Stimulated activated CD8-positive, alpha-beta memory T cell treated with anti-CD3 and anti-CD28 coated beads, Interleukin-7, amount 100 ng/mL, for 1 hour (primary cell): ENCODE data around the gene LSS.

Experiments used
- DNase-seq, 2 donors: peaks; one replicate each; pipeline ENCODE4 v3.0.0-alpha.2; 2020; ENCODE audit warnings: low read depth in 2 of 2

The LSS gene

DNA sequence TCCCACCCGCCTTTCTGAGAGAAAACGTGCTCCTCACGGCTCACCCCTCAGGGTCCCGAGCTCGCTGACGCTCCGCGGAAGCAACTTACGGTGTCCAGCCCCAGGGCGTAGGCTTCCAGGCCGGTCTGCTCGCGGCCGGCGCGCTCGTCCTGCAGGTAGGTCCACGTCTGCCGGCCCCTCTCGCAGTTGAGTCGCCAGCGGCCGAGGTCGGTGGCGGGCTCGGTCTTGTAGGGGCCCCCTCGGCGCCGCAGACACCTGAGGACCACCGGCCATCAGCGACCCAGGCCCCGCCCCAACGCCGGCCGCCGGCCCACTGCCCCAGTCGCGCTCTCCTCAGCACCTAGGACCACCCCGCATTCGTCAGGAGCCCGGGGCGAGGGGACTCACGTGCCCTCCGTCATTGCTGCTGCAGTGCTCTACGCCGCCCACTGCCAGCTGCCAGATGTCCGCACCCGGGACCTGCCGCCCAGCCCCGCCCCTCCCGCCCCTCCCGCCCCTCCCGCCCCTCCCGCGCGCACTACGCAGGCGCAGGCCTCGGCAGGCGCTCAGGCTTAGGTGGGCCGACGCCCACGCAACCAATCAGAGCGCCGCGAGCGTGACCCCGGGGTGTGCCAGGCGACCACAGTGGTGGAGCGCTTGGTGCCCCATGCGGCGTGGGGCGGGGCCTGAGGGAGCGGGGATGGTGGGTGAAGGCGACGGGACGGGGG, at the start of gene LSS:
TSS of gene LSS (minus strand) at position 430 of the 707 bp plus-strand sequence. CDS start at position 401, 29 bp downstream.
- peak; percentile 94 to 95 for DNase-seq

DNA sequence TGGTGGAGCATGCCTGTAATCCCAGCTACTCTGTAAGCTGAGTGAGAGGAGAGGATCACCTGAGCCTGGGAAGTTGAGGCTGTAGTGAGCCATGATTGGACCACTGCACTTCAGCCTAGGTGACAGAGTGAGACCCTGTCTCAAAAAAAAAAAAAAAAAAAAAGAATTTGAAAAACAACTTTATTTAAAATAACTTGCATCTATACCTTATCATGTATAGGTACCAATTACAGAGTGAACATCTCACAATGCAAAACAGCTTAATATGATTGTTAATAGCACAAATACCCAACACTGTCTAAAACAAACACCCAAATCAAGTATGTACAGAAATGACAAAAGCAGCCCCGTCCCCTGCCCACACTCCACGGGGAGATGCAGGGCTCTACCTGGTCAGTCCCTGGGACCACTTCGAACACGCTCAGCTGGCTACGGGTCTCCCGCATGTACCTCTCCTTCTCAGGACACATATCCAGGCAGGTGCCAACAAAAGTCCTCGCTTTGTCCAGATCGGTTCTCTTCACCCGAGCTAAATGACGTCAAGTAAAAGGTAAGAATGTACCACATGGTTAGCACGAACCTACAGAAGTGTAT, 46.3 kb upstream of the LSS start:
- no peak for DNase-seq

DNA sequence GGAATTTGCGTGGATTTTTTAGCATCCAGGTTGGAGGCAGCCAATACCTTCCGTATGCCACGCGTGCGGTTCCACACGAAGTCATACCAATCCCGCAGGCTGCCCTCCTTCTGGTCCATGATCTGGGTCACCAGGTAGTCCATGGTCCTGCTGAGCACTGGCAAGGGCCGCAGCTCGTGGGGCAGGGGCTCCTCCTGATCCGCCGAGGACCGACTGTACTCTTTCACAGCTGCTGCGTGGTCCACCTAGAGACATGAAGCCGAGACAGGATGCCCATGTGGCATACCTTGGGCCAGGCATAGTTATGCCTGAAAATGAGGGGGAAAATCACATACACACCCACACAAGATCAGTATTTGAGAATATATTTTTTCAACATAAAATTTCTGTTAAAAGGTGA, 44.8 kb upstream of the LSS start:
- DNase-seq: no peak

DNA sequence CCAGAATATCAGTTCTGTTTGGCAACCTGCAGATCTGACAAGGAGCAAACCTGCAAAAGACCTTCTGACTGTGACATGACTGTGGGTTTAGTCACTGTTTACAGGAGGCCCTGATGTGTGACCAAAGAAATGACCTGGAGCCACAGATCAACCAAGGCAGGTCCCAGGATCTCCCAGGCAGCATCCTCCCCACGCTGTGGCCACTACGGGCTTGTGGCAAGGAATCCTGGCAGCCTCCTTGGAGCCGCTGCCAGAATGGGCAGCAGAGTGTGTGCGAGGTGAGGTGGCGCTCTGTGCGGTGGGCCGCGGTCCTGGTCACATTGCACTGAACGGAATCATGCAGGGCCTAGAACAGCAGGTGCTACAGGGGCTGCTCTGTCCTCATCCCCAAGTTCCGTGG, 40.9 kb upstream of the LSS start:
- no peak for DNase-seq

DNA sequence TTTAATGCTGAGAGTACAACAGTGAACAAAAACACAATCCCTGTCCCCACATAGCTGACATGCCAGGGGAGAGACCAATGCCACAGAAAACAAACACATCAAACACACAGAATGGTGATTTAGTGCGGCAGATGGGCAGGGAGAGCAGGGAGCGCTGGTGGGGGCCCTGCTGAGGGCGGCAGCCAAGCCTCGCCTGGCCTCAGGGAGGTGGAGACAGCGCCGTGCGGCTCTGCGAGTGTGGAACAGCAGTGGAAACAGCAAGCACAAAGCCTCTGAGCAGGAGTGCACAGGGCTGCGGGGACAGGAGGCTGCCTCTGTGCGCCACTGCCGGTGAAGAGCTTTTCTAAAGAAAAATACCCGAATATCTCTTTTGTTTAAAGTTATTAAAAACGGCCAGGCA, 39.8 kb upstream of the LSS start:
- no peak for DNase-seq

DNA sequence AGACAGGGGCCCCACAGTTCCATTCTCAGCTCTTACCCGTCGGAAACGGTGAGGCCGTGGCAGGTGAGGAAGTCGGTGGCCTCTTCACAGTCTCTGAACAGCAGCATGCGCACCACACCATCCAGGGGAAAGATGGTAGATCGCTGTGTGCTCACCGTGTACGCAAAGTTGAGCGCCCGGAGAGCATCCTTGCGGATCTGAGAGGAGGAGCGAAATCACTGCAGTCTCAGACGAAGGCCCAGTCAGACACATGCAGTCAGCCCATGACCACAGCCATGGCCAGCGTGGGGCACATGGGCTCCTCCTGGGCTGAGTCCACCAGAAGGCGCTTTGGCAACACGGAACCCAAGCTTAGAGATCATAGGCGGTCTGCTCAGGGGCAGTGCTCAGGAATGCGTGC, 38.4 kb upstream of the LSS start:
- DNase-seq: no peak

DNA sequence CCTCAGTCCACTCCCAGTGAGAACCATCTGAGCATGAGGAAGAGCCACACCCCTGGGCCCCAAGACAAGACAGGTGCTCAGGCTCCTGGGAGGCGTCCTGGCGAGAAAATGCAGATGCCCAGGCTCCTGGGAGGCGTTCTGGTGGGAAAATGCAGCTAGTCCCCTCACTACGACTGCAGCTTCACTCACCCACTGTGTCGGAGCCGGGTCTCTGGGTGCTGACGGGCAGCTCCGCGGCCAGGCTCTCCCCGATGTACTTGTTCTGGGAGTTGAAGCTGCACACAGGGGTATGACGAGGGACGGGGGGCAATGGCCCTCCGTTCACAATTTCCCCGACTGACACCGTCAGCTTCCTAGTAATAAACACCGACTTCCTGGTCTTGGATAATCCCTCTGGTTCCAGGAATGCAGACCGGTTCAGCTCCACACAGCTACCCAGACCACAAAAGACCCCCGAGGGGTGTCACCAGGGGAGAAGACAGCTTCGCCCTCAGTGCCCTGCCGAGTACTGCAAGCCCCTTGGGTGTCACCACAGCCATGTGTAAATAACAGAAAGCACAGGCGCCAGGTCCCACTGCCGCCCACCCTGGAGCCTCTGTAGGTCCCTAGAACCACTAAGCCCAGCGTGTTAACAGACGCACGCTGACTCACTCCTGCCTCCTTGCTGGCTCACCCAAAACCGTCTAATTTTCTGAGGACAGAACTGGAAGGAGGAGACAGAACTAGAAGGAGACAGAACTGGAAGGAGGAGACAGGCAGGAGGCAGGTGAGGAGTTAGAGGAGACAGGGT, 37.4 kb upstream of the LSS start:
- no peak for DNase-seq

DNA sequence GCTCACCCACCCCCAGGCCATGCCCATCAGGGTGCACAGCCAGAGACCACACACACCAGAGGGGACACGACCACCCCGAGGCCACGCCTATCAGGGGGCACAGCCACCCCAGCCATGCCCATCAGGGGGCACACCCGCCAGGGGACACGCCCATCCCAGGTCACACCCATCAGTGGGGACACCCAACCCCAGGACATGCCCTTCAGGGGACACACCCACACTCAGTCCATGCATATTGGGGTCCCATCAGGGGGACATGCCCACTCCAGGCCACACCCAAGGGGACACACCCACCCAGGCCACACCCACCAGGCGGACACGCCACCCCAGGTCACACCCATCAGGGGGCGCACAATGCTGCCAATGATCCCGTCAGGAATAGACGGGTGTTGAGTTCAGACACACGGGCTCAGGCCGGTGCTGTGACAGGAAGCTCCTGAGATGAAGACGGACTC, 36.1 kb upstream of the LSS start:
- no peak for DNase-seq

DNA sequence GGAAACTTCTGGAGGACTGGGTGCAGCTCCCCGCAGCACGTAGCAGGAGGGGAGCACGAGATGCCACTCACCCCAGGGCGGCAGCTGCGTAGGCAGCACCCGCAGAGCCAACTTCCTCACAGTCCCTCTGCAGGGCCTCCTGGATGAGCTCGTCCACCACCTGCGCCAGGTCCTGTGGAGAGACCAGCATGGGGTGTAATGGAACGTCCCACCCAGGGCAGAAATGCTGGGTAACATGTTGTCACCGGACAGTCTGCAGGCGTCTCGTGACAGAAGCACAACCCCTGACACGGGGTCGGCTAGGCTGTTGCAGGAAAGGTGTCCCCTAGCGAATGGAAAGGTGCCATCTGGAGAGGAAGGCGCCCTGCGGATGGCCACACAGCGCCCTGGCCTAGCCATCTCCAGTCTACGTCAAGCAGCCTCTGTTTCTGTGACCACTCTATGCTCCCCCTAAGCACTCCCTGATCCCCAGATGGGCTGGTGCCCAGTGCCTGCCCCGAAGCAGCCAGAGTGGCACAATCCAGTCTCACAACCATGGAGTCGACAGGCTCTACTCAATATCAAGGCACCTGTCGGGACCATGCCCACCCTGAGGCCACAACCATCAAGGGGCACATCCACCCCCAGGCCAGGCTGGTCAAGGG, 35.6 kb upstream of the LSS start:
- no peak for DNase-seq

DNA sequence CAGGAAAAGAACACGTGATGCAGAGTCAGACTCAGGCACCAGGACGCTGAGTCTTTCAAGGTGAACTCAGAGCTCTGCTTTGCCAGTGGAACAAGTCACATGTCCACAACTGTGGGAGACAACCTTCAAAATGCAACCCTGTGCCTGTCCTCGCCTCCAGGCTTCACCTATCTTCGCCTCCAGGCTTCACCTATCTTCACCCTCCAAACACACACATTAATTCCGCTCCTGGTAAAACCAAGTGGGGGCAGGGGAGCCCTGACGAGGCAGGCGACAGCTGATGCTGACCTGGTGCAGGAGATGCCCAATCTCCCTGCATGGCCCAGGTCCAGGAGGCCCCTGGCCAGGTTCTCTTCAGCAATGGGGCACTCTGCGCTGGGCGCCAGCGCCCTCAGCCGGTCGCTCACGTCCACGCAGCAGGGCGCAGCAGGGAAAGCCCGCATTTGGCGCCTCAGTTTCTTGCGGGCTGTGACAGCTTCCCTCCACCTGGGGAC, 28.0 kb upstream of the LSS start:
- DNase-seq: no peak

DNA sequence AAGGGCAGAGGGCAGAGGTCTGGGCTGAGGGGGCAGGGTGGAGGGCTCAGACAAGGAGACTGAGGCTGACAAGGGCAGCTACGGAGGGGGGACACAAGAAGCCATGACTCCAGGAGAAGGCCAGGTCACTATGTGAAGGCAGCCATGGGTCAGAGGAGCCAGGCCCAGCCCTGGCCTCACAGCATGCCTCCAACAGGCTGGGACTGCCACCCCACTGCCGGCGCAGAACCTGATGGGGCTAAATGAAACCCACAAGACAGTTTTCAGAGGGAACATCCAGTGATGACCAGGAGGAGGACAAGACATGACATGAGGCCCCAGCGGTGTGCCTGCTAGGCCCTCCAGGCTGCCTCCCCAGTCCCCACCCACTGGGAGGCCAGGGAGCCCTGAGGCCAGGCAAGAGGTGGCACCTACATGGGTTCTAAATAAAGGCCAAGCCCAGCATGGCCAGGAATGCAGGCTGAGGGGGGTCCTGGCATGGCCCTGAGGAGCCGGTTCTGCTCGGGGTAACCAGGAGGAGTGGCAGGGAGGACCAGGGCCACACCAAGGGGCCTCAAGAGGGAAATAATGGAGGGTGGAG, 27.3 kb upstream of the LSS start:
- DNase-seq: no peak

DNA sequence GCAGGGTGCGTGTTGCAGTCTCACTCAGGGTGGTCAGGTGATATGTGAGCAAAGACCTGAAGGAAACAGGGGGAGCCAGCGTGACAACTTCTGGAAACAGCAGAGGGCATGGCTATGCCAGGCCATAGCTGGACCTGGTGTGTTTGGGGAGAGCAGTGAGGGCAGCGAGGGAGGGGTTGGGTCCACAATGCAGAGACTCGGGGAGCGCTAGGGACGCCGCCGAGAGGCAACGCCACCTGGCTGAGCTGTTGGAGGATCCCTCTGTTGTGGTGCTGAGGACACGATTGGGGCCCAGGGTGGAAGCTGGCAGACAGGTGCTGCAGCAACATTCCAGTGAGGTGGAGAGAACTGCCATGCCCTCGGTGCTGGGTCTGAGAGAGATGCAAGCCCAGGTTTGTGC, 26.6 kb upstream of the LSS start:
- DNase-seq: no peak

DNA sequence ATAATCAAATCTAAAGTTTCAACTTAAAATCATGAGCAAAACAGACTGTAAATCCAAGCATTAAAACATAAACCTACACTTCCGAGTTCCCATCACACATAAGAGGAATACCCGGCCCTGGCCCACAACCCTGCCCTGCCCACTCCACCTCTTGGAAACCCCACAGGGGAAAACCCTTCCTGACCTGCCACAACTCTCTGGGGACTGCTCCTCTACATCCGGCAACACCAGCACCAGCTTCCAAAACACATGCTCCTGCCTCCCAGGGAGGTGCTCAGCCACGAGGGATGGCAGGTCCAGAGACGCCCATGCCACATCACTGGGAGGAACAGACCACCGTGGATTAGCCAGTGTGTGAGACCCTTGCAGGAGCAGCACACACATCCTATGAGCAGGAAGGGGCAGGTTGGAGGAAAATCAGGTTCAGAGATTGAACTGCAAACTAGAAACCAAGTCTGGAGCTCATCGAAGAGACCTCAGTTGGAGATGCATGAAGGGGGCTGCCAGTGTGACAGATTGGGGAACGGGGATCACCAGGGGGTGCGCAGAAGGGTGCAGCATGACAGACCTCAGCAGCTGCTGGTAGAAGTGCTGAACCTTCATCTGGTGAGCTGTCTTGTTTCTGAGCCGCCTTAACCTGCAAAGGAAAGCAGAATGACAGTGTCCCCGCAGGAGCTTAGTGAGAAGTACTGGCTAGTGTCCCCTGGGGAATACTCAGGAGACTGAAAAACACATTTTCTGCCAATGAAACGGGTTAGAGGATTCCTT, 25.8 kb upstream of the LSS start:
- no peak for DNase-seq

DNA sequence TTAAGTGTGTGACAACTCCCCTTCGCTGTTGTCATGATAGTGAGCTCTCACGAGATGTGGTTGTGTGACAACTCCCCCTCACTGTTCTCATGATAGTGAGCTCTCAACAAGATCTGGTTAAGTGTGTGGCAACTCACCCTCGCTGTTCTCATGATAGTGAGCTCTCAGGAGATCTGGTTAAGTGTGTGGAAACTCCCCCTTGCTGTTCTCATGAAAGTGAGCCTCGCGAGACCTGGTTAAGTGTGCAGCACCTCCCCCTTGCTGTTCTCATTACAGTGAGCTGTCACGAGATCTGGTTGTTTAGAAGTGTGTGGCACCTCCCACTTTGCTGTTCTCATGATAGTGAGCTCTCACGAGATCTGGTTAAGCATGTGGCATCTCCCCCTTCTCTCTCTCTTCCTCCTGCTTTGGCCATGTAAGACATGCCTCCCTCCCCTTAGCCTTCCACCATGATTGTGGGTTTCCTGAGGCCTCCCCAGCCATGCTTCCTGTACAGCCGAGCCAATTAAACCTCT, 25.1 kb upstream of the LSS start:
- DNase-seq: no peak

DNA sequence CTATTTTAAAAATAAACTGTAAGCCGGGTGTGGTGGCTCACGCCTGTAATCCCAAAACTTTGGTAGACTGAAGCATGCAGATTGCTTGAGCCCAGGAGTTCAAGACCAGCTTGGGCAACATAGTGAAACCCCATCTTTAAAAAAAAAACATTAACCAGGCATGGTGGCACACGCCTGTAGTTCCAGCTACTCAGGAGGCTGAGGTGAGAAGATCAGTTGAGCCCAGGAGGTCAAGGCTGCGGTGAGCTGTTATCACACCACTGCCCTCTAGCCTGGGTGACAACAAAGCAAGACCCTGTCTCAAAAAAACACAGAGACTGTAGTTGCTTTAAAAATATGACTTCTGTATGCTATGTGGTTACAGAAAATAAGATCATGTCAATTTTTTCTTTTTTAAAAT, 24.3 kb upstream of the LSS start:
- DNase-seq: no peak

DNA sequence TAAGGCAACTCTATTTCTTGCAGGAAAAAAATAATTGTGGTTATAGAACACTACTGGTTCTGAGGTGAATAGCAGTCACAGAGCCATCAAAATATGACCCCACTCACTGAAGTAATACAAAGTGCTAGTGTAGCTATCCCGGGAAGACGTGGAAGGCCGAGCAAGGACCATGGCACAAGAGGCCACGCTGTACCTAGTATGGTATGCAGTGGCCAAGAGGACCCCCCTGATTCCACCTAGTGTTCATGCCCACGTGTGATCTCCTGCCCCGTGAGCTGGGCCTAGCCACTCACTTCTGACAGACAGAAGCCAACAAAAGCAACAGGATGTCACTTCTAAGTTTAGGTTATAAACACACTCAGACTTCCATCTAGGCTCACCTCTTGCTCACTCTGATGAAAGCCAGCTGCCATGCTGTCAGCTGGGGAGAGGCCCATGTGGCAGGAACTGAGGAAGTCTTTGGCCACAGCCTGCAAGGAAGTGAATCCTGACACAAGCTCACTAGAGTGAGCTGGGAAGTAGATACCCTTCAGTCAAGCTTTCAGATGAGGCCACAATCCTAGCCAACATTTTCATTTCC, 21.7 kb upstream of the LSS start:
- no peak for DNase-seq

DNA sequence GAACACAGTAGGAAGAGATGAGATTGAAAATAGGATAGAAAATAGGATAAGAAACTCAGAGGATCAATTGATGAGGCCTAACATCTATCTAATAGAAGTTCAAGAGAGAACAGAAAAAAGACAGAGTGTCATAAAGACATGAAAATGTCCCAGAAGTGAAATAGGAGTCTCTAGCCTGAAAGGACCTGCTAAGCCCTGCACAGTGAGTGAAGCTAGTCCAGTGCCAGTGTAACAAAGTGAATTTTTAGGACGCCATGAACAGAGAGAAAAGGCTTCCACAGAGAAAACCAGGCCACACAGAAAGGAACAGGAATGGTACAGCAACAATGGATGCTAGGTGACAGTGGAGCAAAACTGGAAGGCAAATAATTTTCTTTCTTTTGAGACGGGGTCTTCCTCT, 20.3 kb upstream of the LSS start:
- no peak for DNase-seq

DNA sequence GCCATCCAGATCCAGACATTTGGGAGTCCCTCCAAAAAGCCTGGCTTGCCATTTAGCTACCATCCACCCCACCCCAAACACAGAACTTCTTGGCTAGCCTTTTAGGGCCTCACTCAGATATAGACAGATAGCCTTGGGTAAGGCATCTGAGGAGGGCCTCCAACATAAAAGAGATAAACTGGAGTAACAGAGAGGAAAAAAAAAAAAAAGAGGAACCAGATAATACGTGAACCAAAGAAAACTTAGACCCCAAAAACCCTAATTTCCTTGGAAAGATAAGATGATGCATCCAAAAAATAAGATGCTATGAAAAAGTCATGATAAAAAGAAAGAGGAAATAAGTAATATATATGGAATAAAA, 19.8 kb upstream of the LSS start:
- no peak for DNase-seq

DNA sequence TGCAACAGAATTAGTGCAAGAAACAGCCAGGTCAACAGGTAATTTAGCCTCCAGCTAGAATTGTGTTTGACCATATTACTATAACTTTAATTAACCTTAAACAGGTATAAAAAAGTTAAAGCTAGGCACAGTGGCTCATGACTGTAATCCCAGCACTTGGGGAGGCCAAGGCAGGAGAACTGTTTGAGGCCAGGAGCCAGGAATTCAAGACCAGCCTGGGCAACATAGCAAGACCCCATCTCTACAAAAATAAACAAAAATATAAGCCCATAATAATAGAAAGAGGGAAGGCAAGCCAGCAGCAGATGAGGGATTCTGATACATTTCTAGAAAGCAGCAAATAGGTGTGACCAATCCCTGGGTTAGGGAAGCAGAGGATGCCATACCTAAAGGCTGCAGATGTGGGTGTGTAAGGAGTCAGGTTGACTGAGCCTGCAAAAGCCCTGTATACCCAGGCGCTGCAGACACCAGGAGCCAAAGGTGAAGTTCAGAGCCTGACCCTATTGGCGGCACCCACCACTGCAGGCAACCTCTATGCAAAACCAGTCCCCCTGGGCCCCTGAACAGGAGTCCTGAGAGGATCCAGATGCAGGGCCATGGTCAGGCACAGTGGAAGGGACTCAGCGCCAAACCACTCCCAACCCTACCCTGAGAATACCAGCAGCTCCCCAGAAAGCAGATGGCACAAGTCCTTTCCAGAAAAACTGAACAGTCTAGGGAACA, 19.3 kb upstream of the LSS start:
- DNase-seq: no peak

DNA sequence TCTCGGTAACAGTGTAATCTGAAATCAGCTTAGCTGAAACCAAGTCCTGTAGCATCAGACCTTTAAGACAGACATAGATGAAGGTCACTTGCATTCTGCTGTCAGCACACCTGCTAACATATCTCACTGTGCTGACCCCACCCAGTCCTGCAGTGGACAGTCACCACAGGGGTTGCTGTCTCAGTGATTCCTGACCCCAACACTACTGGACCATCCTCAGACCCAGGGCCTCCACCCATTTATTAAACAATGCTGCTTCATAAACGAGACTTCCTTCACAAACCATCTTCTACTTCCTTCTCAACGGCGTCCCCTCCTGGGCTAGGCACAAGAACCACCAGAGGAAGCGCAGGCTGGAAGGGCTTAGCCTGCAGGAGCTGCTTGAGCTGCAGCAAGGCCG, 17.8 kb upstream of the LSS start:
- DNase-seq: no peak
